Gastrocnemius medialis (tissue), 4 donors: ENCODE results near the gene NDUFAF8. TPM values are rescaled to one million over a fixed set of nuclear protein-coding genes. Genes with fewer than 3 reads are reported as not detected.

Experiments
- ATAC-seq, 2 donors: fragments of 150-250 bp; one replicate each; pipeline ENCODE4 v1.9.1; 2016
- DNase-seq, 2 donors: peaks; one replicate each; pipeline ENCODE4 v3.0.0-alpha.2; 2019
- H3K27ac ChIP-seq, 4 donors: fragments of 200-600 bp; sonication (generic); 1 replicate in 1 of 4; 2 replicates in 3 of 4; pipeline ENCODE4 v1.5.1; 2016 to 2018; ENCODE audit warnings: mild to moderate bottlenecking in 2 of 4, moderate library complexity in 1 of 4
- H3K27me3 ChIP-seq, 3 donors: fragments of 200-600 bp; sonication (generic) in 2 of 3; 1 replicate in 1 of 3; 2 replicates in 2 of 3; pipeline versions ENCODE4 v1.5.1 to v1.6.0; 2016 to 2019; ENCODE audit warnings: mild to moderate bottlenecking in 1 of 3, moderate library complexity in 1 of 3
- H3K36me3 ChIP-seq, 2 donors: fragments of 200-600 bp; sonication (generic) in 1 of 2; one replicate each; pipeline ENCODE4 v1.5.1; 2017 to 2018
- H3K4me1 ChIP-seq, 2 donors: fragments of 200-600 bp; sonication (generic) in 1 of 2; one replicate each; pipeline ENCODE4 v1.5.1; 2016 to 2017; ENCODE audit warnings: mild to moderate bottlenecking in 2 of 2
- H3K4me3 ChIP-seq, 4 donors: fragments of 200-600 bp; sonication (generic) in 3 of 4; 1 replicate in 1 of 4; 2 replicates in 3 of 4; pipeline ENCODE4 v1.5.1; 2016 to 2019; ENCODE audit warnings: mild to moderate bottlenecking in 2 of 4
- H3K9me3 ChIP-seq, 3 donors: fragments of 200-600 bp; sonication (generic) in 2 of 3; 1 replicate in 1 of 3; 2 replicates in 2 of 3; pipeline ENCODE4 v1.5.1; 2016 to 2019
- CTCF ChIP-seq, 5 experiments: fragments of 450-650 bp in 3 of 5; fragments of 200-600 bp in 2 of 5; sonication (generic) in 2 of 5; IDR thresholded peaks in 4 of 5; conservative IDR thresholded peaks in 1 of 5; 1 replicate in 4 of 5; 2 replicates in 1 of 5; pipeline ENCODE4 v1.5.1; 2016 to 2019; ENCODE audit warnings: antibody characterized with exemption in 5 of 5, mild to moderate bottlenecking in 3 of 5, moderate library complexity in 3 of 5
- POLR2A ChIP-seq, 2 donors: fragments of 450-650 bp; IDR thresholded peaks; one replicate each; pipeline ENCODE4 v1.6.1; 2017; ENCODE audit warnings: antibody characterized with exemption in 2 of 2, mild to moderate bottlenecking in 2 of 2, moderate library complexity in 2 of 2
- in situ Hi-C, 4 donors: fragments of 200-750 bp; cut with MboI; loops; one replicate each; pipeline versions ENCODE4 v1.15.0 to v1.8.0; 2017; ENCODE audit warnings: low sequenced_read_pairs in 4 of 4
- intact Hi-C: fragments of 100-400 bp; cut with DNase I; formaldehyde crosslinking; loops from one replicate; pipeline ENCODE4 v1.15.1; 2023; ENCODE audit warnings: low total_unique reads
- total RNA-seq, 4 donors: library from RNA; depleted of rRNA; stranded (reverse); fragments of >200 nt; gene quantifications; one replicate each; pipeline versions ENCODE4 v1.1.0 to v1.2.3, GENCODE V29; 2016

The NDUFAF8 gene
- total RNA-seq, 4 donors from 2014 or later = 39.4 to 700 (median 74.5) TPM

GRCh38 chr17:81252326-81252986 is 13.3 kb downstream of the NDUFAF8 start:
- H3K27ac ChIP-seq = no peak overlapping the region
- in situ Hi-C loops (loop anchor here in 2 of 4 donors (10.0 to 25.0 kb wide), 3 partner anchors 232 to 360 kb away; no protein-coding TSS in a partner anchor), intact Hi-C loops (loop anchor here (5.0 kb wide), 1 partner anchor 350 kb away; no protein-coding TSS in a partner anchor)
- H3K27me3 ChIP-seq = no peaks in the 10 kb centered on the region
- H3K36me3 ChIP-seq = peaks cover 0 to 10% of the 10 kb centered on the region in 2 donors
- DNase-seq (no peak), ATAC-seq (no peak)
- no peak overlapping the region for H3K4me3 ChIP-seq
- H3K9me3 ChIP-seq = no peaks in the 10 kb centered on the region
- H3K4me1 ChIP-seq = peaks cover 17 to 19% of the 10 kb centered on the region in 2 donors
- no peak for TF ChIP-seq POLR2A (IDR thresholded peaks at IDR 0.05)
- no peak for TF ChIP-seq CTCF (IDR thresholded peaks at IDR 0.05 in 4 of 5, conservative IDR thresholded peaks at IDR 0.05 in 1 of 5)

GRCh38 chr17:81252987-81253329 is 13.8 kb downstream of the NDUFAF8 start:
- no peaks in the 10 kb centered on the region for H3K27me3 ChIP-seq
- H3K9me3 ChIP-seq = no peaks in the 10 kb centered on the region
- peaks cover 0 to 10% of the 10 kb centered on the region in 2 donors for H3K36me3 ChIP-seq
- ATAC-seq (no peak), DNase-seq (no peak)
- peaks cover 17 to 19% of the 10 kb centered on the region in 2 donors for H3K4me1 ChIP-seq
- in situ Hi-C loops (loop anchor here in 2 of 4 donors (10.0 to 25.0 kb wide), 3 partner anchors 232 to 359 kb away; no protein-coding TSS in a partner anchor), intact Hi-C loops (loop anchor here (1.0 to 5.0 kb wide), 2 partner anchors 231 to 349 kb away; no protein-coding TSS in a partner anchor)
- H3K27ac ChIP-seq = no peak overlapping the region
- TF ChIP-seq POLR2A (IDR thresholded peaks at IDR 0.05) (no peak), CTCF (IDR thresholded peaks at IDR 0.05 in 4 of 5, conservative IDR thresholded peaks at IDR 0.05 in 1 of 5) (no peak)
- H3K4me3 ChIP-seq = no peak overlapping the region

GRCh38 chr17:81253358-81254131 is 14.4 kb downstream of the NDUFAF8 start:
- H3K36me3 ChIP-seq = peaks cover 0 to 11% of the 10 kb centered on the region in 2 donors
- TF ChIP-seq POLR2A (IDR thresholded peaks at IDR 0.05) (no peak), CTCF (IDR thresholded peaks at IDR 0.05 in 4 of 5, conservative IDR thresholded peaks at IDR 0.05 in 1 of 5) (peak; percentile 82 to 92 (median 87))
- ATAC-seq = peak; percentile 21 to 22
- H3K4me1 ChIP-seq = peaks cover 17 to 19% of the 10 kb centered on the region in 2 donors
- H3K9me3 ChIP-seq = no peaks in the 10 kb centered on the region
- H3K27ac ChIP-seq = no peak overlapping the region
- in situ Hi-C loops = loop anchor here in 2 of 4 donors (10.0 to 25.0 kb wide), 3 partner anchors 231 to 359 kb away; no protein-coding TSS in a partner anchor
- intact Hi-C loops = loop anchor here (1.0 to 5.0 kb wide), 4 partner anchors 41 to 349 kb away; partner anchors contain the start of gene SLC38A10
- peak in 1 of 2 donors; percentile 28 for DNase-seq
- H3K4me3 ChIP-seq = no peak overlapping the region
- H3K27me3 ChIP-seq = no peaks in the 10 kb centered on the region

GRCh38 chr17:81254955-81255717 is 16.0 kb downstream of the NDUFAF8 start:
- intact Hi-C loops = loop anchor here (1.0 to 5.0 kb wide), 3 partner anchors 40 to 347 kb away; partner anchors contain the start of gene SLC38A10

More at GRCh38 chr17:81254955-81255717, 16.0 kb downstream of the NDUFAF8 start:
- TF ChIP-seq POLR2A (IDR thresholded peaks at IDR 0.05) = no peak
- TF ChIP-seq CTCF (IDR thresholded peaks at IDR 0.05 in 4 of 5, conservative IDR thresholded peaks at IDR 0.05 in 1 of 5) = peak; percentile 23 to 65 (median 50)
- no peaks in the 10 kb centered on the region for H3K9me3 ChIP-seq
- DNase-seq = peak; percentile 91 to 94
- H3K4me1 ChIP-seq = peaks cover 17 to 19% of the 10 kb centered on the region in 2 donors
- H3K27me3 ChIP-seq = no peaks in the 10 kb centered on the region
- peak; percentile 86 to 92 for ATAC-seq
- H3K27ac ChIP-seq = peak overlapping the region; percentile 58 to 69 (median 64)
- peaks cover 0 to 20% of the 10 kb centered on the region in 2 donors for H3K36me3 ChIP-seq
- H3K4me3 ChIP-seq = no peak overlapping the region
- in situ Hi-C loops = loop anchor here in 2 of 4 donors (10.0 to 25.0 kb wide), 3 partner anchors 230 to 357 kb away; no protein-coding TSS in a partner anchor
